HTERT RPE-1 (cell line): ENCODE data around the gene CBX8.
"Not testable (repeated sequence)": the region's sequence is repeated elsewhere in the genome, so short reads cannot be mapped to it uniquely, and the experiment has no call there.

Experiments used
- in situ Hi-C: fragments of 300-500 bp; cut with MboI; formaldehyde crosslinking; loops from 4 replicates; pipeline ENCODE4 v1.14.3; 2020; ENCODE audit warnings: low sequenced_read_pairs

CBX8 gene

DNA sequence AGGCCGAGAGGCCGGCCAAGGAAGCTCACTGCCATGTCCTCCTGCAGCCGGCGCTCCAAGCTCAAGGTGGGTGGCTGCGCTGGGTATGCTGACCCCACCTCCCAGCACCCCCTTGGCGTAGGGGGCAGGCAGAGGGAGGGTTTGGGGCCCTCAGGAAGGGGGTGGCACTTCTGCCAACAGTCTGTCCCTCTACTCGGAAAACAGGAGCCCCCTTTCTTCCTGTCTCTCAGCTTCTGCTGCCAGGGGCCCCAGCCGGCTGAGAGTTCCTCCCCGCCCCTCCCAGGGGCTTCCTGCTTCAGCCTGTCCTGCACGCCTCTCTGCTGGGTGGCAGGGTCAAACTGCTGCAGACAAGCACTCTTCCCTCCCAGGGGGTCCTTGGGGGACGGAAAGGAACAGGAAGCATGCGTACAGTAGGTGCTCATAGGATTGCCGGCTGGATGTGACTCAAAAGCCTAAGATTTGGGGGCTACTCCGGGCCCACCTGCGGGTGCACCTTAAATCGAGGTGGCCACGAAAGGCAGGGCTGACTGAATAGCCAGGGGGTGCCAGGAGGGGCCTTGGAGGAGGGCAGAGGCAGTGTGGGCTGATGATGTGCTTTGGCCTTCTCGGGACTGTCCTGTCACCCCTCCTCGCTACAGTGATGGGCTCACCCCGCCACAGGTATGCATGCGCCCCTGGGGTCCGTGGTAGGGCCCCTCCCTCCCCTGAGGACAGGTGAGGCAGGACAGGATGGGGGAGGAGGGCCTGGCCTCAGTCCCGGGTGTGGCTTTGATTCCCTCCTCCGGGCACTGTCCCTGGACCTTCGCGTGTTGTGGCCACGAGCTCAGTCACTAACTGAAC lies 14.9 kb downstream of the CBX8 start:
- in situ Hi-C loops = no loop called here

GRCh38 chr17:79781012-79781650 lies 15.7 kb downstream of the CBX8 start:
- in situ Hi-C loops = no loop called here

DNA sequence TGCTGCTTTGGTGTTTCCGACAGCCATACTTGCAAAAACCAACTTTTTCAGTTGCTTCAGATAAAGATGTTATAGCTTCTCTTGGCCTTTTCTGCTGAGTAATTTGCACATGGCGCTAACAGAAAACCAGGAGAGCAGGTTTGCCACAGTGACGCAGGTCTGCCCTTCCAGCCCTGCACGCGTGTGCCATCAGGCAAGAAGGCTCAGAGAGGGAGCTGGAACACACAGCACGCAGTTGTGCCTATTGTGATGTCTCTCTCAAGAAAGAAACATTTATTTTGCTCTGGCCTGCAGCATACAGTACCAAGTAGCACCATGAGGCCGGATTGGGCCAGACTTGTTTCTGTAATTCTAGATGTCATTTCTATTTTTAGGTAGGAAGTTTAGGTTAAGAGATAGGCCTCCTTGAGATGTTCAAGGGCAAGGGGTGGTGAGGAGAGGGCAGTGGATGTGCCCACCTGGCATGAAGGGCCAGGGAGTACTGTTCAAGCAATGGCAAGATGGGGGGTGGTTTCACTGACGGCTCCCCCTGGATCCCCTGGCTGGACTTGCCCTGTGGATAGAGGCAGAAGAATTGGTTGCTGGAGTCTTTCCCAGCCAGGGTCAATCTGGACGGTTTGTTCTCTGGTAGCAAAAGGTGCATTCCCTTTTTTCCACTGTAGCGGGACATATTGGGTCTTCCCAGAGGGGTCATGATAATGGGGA lies 17.1 kb downstream of the CBX8 start:
- in situ Hi-C loops = no loop called here

DNA sequence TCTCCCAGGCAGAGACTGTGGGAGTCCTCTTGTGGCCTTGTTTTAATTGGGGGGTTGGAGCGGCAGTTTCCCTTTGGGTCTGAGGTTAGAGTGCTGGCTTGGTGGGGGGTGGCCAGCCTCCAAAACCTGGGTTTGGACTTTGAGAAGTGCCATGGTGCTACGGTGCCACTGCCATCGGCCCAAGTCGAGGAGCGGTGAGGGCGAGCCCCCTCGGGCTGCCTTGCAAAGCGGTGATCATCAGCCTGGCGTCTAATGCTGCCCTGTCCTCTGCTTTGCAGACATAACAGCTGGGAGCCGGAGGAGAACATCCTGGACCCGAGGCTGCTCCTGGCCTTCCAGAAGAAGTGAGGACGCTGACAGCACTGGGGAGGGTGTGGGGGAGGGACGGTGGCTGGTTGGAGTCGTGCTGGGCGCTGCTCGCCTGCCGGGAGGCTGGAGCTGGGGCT lies 17.8 kb downstream of the CBX8 start:
- in situ Hi-C loops = no loop called here

DNA sequence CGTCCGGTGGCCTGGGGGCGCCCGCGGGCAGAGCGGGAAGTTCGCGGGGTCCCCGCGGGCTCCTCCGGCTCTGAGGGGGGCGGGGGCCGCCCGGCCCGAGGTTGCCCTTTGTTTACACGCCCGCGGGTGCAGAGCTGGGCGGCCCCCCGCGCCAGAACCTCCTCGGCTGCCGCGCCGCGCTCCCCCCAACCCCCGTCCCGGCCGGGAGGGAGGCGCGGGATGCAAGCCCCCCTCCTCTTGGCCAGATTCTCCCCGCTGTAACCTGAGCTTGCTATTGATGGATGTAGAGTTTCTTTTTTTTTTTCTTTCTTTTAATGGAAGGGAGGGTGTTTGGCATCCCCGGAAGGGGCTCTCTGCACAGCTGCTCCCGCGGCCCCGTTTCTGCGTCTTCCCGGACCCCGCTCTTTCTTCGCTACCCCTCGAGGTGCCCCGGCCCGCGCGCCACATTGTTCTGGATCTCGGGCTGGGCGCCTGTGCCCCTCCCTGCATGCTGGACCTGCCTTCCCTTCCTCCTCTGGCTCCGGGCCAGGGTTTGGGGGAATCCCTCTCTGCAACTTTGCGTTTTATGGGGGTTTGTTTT lies 18.3 kb downstream of the CBX8 start:
- in situ Hi-C loops = no loop called here

GRCh38 chr17:79777894-79778503 lies 18.9 kb downstream of the CBX8 start, which contains the start of gene CBX2:
Gene CBX2 (plus strand): TSS chr17:79778148. CDS start chr17:79778236, 88 bp downstream.
- in situ Hi-C loops = no loop called here

DNA sequence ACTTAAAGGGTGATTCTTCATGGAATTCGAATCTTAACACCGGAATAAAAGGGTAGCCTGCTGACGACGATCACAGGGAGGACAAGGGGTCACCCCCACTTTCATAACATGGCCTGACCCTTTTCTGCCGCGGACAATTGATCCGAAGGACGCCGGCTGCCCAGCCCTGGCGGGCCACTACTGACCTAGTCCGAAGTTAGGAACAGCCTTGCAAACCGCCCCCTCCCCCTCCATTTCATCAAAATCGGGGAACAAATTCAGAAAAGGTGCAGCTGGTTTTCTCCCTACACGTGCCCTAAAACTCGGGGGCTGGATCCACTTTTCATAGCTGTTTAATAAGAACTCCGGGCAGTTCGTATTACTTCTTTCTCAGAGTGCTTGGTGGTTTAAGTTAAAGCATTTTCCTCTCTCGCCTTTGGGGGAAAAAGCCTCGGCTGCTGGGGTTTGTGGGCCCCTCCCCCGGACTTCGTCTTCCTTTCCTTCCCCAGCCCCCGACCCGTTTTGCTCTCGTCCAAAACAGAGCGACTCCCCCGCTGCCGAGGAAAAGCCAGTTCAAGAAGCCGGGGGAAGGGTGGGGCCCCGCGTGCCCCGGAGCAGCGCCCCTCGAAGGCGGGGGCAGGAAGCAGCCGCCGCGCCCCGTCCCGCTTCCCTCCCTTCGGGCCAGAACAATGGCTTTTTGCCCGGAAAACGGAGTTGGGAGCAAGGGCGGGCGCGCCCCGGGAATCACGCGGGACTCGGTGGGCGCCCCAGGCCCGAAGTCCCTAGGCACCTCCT lies 19.6 kb downstream of the CBX8 start:
- in situ Hi-C loops = no loop called here

GRCh38 chr17:79776376-79777119 lies 20.3 kb downstream of the CBX8 start:
- in situ Hi-C loops = no loop called here

DNA sequence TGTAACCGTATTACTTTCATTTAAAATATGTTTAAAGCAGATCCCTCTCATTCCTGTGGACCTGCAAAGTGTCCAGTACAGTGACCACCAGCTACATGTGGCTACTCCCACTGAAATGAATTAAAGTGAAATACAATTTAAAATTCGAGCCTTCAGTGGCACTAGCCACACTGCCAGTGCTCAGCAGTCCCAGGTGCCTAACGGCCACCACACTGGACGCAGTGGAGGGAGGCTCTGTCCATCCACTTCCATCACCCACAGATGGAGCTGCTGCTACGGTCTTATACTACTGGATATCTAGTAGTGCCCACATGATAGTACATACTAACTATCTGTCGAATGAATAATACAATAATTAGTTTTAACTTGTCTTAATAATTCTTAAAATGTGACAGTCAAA lies 21.2 kb downstream of the CBX8 start:
- in situ Hi-C loops = no loop called here

GRCh38 chr17:79774561-79774975 lies 22.3 kb downstream of the CBX8 start:
- in situ Hi-C loops = no loop called here

- in situ Hi-C loops = not testable (repeated sequence)
Measured at GRCh38 chr17:79772726-79773125, 24.2 kb downstream of the CBX8 start.

DNA sequence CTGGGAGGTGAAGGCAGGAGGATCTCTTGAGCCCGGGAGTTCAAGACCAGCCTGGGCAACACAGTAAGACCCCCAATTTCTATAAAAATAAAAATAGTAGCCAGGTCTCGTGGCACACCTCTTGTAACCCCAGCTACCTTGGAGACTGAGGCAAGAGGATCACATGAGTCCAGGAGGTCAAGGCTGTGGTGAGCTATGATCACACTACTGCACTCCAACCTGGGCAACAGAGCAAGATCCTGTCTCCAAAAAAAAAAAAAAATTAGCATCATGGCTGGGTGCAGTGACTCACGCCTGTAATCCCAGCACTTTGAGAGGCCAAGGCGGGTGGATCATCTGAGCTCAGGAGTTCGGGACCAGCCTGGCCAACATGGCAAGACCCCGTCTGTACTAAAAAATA lies 25.6 kb downstream of the CBX8 start:
- in situ Hi-C loops = no loop called here

GRCh38 chr17:79769570-79770506 lies 27.0 kb downstream of the CBX8 start:
- in situ Hi-C loops = no loop called here

DNA sequence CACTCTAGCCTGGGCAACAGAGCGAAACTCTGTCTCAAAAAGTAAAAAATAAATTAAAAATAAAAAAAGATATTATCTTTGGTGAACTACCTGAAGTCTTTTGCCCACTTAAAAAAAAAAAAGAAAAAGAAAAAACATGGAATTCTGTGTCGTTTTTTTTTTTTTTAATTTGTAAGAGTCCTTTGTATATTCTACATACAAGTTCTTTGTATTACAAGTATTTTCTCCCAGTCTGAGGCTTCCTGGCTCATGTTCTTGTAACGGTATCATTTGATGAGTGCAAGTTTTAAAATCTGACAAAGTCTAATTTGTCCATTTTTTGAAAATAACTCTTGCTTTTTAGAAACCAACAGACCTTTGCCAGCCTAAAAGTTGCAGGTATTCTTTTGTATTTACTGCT lies 31.2 kb downstream of the CBX8 start:
- in situ Hi-C loops = no loop called here

- in situ Hi-C loops = no loop called here
Measured at GRCh38 chr17:79761894-79762589, 34.8 kb downstream of the CBX8 start.

GRCh38 chr17:79760197-79760906 lies 36.5 kb downstream of the CBX8 start:
- in situ Hi-C loops = no loop called here

DNA sequence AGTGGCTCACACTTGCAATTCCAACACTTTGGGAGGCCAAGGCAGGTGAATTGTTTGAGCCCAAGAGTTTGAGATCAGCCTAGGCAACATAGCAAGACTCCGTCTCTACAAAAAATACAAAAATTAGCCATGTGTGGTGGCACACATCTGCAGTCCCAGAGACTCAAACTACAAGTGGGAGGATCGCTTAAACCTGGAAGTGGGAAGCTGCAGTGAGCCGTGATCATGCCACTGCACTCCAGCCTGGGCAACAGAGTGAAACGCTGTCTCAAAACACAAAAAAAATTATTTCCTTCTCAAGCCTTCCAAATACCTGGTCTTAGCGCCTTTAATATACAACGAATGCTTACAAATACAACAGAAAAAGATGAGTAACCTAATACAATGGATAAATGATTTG lies 38.6 kb downstream of the CBX8 start:
- in situ Hi-C loops = no loop called here
